Stomach (tissue), 9 donors: Measurements from ENCODE around the gene FBXL17. TPM values are rescaled to one million over a fixed set of nuclear protein-coding genes. Genes with fewer than 3 reads are reported as not detected.

ENCODE experiments used
- DNase-seq, 2 donors: peaks; one replicate each; pipeline versions ENCODE4 v3.0.0 to v3.0.0-alpha.2; 2013 to 2019
- H3K27ac ChIP-seq, 5 donors: fragments of 200-600 bp in 4 of 5; sonication (generic) in 4 of 5; one replicate each; pipeline ENCODE4 v1.5.1; 2013 to 2019; ENCODE audit warnings: mild to moderate bottlenecking in 1 of 5, moderate library complexity in 1 of 5
- H3K27me3 ChIP-seq, 3 donors: fragments of 200-600 bp; sonication (generic); one replicate each; pipeline ENCODE4 v1.5.1; 2017 to 2019; ENCODE audit warnings: mixed run types in 1 of 3
- H3K36me3 ChIP-seq, 4 donors: fragments of 200-600 bp; sonication (generic); 1 replicate in 3 of 4; 2 replicates in 1 of 4; pipeline ENCODE4 v1.5.1; 2016 to 2019
- H3K4me1 ChIP-seq, 4 donors: fragments of 200-600 bp; sonication (generic); one replicate each; pipeline ENCODE4 v1.5.1; 2016 to 2019
- H3K4me3 ChIP-seq, 4 donors: fragments of 200-600 bp; sonication (generic) in 3 of 4; one replicate each; pipeline ENCODE4 v1.5.1; 2016 to 2019; ENCODE audit warnings: mild to moderate bottlenecking in 1 of 4
- H3K9me3 ChIP-seq, 4 donors: fragments of 200-600 bp; sonication (generic); one replicate each; pipeline ENCODE4 v1.5.1; 2016 to 2019
- CTCF ChIP-seq, 7 experiments: fragments of 450-650 bp in 4 of 7; fragments of 200-600 bp in 3 of 7; sonication (generic) in 3 of 7; IDR thresholded peaks; one replicate each; pipeline ENCODE4 v1.5.1; 2016 to 2019; ENCODE audit warnings: antibody characterized with exemption in 7 of 7, control low read depth in 2 of 7, mild to moderate bottlenecking in 1 of 7
- EP300 ChIP-seq: sonication (generic); formaldehyde crosslinking; IDR thresholded peaks from one replicate; pipeline ENCODE4 v1.6.1; 2017; ENCODE audit warnings: antibody characterized with exemption
- POLR2A ChIP-seq, 4 donors: fragments of 450-650 bp; IDR thresholded peaks; one replicate each; pipeline ENCODE4 v1.6.1; 2016; ENCODE audit warnings: antibody characterized with exemption in 4 of 4, control low read depth in 2 of 4, mild to moderate bottlenecking in 1 of 4, moderate library complexity in 1 of 4
- POLR2AphosphoS5 ChIP-seq, 3 donors: sonication (generic); formaldehyde crosslinking; IDR thresholded peaks; one replicate each; pipeline ENCODE4 v1.6.1; 2016; ENCODE audit warnings: antibody characterized with exemption in 3 of 3
- WGBS, 5 donors: extraction: QIAGEN DNeasy Blood & Tissue Kit in 3 of 5; methylation state at CpG; one replicate each; pipeline versions ENCODE4 v1.1.5 to v1.1.7; 2013 to 2018; 5-methylcytosine and 5-hydroxymethylcytosine counted together
- intact Hi-C: fragments of 100-400 bp; cut with DNase I; formaldehyde crosslinking; loops from one replicate; pipeline ENCODE4 v1.15.1; 2023; ENCODE audit warnings: low total_unique reads
- polyA plus RNA-seq, 3 donors: library from polyadenylated mRNA; stranded (reverse); fragments of 200-250 nt; gene quantifications; one replicate each; pipeline ENCODE4 v1.2.3, GENCODE V29; 2013
- total RNA-seq, 5 donors: library from RNA; depleted of rRNA; stranded (reverse); fragments of >200 nt; gene quantifications; one replicate each; pipeline versions ENCODE4 v1.1.0 to v1.2.3, GENCODE V29; 2014 to 2016
- donor health status: healthy with polysubstance abuse.
- donor health status: Bipolar disorder and iron deficiency.
- donor health status: healthy.

The FBXL17 gene
- total and polyA plus RNA-seq, 8 donors, result 3.8 to 28.0 (median 14.4) TPM

- Histone ChIP-seq H3K4me1 (peaks cover 0 to 8% (median 0%) of the 10 kb centered on the region in 4 donors), H3K27ac (no peak overlapping the region), H3K9me3 (no peaks in the 10 kb centered on the region), H3K4me3 (no peak overlapping the region), H3K27me3 (no peaks in the 10 kb centered on the region), H3K36me3 (no peaks in the 10 kb centered on the region)
- intact Hi-C loops, result no loop called here
- TF ChIP-seq EP300, result no peak
- no peak for TF ChIP-seq CTCF (IDR thresholded peaks at IDR 0.05)
- TF ChIP-seq POLR2A (IDR thresholded peaks at IDR 0.05), result no peak
- TF ChIP-seq POLR2AphosphoS5 (IDR thresholded peaks at IDR 0.05), result no peak
- WGBS, 5 donors, result 72 to 81% (median 78%) methylated on average over 4 of the region's 4 CpGs
- DNase-seq, result no peak
Observed at GRCh38 chr5:107869438-107870115, 512.3 kb downstream of the FBXL17 start.

- Histone ChIP-seq H3K4me1 (peaks cover 0 to 8% (median 0%) of the 10 kb centered on the region in 4 donors), H3K27me3 (no peaks in the 10 kb centered on the region), H3K27ac (no peak overlapping the region), H3K9me3 (no peaks in the 10 kb centered on the region), H3K4me3 (no peak overlapping the region), H3K36me3 (no peaks in the 10 kb centered on the region)
- no peak for DNase-seq
- intact Hi-C loops, result no loop called here
- 93 to 95% (median 93%) methylated on average over 7 of the region's 7 CpGs for WGBS, 5 donors
- TF ChIP-seq EP300, result no peak
- no peak for TF ChIP-seq CTCF (IDR thresholded peaks at IDR 0.05)
- no peak for TF ChIP-seq POLR2A (IDR thresholded peaks at IDR 0.05)
- TF ChIP-seq POLR2AphosphoS5 (IDR thresholded peaks at IDR 0.05), result no peak
Observed at GRCh38 chr5:107868650-107869409, 513.1 kb downstream of the FBXL17 start.

GRCh38 chr5:107867266-107867665 is 514.6 kb downstream of the FBXL17 start:
- WGBS, 5 donors, result 64 to 92% (median 76%) methylated on average over 2 of the region's 2 CpGs
- H3K27ac ChIP-seq, result no peak overlapping the region
- H3K36me3 ChIP-seq, result no peaks in the 10 kb centered on the region
- no peak for DNase-seq
- intact Hi-C loops, result no loop called here
- H3K4me1 ChIP-seq, result peaks cover 0 to 8% (median 0%) of the 10 kb centered on the region in 4 donors
- no peak overlapping the region for H3K4me3 ChIP-seq
- TF ChIP-seq POLR2AphosphoS5 (IDR thresholded peaks at IDR 0.05), result no peak
- no peaks in the 10 kb centered on the region for H3K9me3 ChIP-seq
- H3K27me3 ChIP-seq, result no peaks in the 10 kb centered on the region

GRCh38 chr5:107864793-107865192 is 517.1 kb downstream of the FBXL17 start:
- TF ChIP-seq CTCF (IDR thresholded peaks at IDR 0.05) (no peak), POLR2AphosphoS5 (IDR thresholded peaks at IDR 0.05) (no peak), EP300 (no peak), POLR2A (IDR thresholded peaks at IDR 0.05) (no peak)
- intact Hi-C loops, result no loop called here
- Histone ChIP-seq H3K4me1 (peaks cover 0 to 4% (median 0%) of the 10 kb centered on the region in 4 donors), H3K36me3 (peaks cover 0 to 12% (median 10%) of the 10 kb centered on the region in 4 donors), H3K27me3 (no peaks in the 10 kb centered on the region), H3K9me3 (no peaks in the 10 kb centered on the region), H3K27ac (no peak overlapping the region), H3K4me3 (no peak overlapping the region)
- DNase-seq, result no peak
- 73 to 86% (median 81%) methylated on average over 2 of the region's 2 CpGs for WGBS, 5 donors
